ENCODE data around the gene CPLX3.

The CPLX3 gene

DNA sequence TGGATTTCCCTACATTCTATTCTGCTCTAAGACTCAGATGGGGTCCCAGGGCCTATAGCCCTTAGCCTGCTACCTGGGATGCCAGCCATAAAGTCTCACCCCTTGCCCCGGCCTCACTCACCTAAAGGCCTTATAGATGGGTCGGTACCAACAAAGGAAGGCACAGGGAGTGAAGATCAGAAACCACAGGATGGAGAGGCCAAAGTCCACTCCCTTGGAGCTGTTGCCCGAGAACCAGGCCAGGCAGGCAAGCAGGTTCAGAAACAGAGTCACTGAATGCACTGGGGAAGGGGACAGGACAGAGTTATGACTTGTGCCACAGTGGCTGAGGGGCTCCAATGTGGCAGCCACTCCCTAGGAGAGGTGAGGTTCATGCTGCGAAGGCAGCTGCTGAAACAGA is 24.0 kb downstream of the CPLX3 start:
- DNase-seq: no peak

DNA sequence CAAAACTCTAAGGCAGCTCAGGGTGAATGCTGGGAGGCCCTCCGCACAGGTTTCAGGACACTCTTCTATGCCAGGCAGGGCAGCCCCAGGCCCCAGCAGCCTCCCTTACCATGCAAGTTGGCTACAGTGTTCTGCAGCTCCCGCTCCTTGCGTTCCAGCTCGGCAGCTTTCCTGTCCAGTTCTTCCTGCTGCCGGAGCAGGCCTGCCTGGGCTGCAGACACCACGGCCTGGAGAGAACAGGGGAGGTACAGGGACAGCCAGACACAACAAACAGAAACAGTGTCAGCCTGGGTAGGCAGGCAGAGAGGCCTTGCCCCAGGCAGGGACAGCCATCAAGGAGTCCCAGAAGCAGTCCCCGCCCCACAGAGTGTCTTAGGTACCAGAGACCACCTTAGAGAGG is 25.5 kb downstream of the CPLX3 start:
- no peak for DNase-seq

DNA sequence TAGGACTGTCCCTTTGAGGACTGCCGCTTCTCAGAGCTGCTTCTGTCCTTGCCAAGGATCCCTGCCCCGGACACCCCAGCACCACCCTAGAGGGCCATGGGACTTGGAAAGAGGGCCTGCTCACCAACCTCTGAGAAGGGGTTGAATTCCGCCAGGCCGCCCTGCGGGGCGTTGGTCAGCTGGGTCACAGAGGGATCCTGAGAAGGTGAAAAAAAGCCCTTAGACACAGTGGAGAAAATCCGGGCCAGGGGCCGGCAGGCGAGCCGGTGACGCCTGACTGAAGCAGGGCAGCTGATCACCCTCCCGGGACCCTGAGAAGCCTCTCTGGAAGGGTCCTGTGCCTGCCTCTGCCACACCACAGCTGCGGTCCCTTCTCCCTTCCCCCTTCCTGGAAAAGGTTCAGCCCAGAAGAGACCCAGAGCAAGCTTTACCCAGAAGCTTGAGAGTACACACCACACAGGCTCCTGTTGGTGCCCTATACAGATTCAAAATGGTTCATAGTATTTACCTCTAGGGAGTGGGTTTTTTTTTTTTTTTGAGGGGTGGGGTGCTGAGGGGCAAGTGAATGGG is 28.1 kb downstream of the CPLX3 start:
- no peak for DNase-seq

DNA sequence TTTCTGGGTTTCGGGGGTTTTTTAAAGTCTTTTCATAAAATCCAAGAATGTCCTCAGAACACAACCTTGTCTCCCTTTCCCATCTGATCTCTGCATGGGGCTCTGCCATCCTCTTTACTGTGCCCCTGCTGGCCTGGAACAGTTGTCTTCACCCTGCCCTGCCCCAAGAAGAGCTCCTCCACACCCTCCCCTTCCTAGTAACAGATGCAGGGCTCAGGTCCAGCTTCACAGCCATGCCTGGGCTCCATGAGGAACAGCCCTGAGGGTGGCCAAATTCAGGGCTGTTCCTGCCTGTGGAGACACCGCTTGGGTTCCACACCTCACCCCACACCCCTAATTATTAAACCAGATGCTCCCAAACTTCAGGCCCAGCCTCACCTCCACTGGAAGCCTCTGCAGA is 29.4 kb downstream of the CPLX3 start:
- DNase-seq: no peak

- no peak for DNase-seq
Observed at GRCh38 chr15:74856537-74856936, 30.1 kb downstream of the CPLX3 start.

DNA sequence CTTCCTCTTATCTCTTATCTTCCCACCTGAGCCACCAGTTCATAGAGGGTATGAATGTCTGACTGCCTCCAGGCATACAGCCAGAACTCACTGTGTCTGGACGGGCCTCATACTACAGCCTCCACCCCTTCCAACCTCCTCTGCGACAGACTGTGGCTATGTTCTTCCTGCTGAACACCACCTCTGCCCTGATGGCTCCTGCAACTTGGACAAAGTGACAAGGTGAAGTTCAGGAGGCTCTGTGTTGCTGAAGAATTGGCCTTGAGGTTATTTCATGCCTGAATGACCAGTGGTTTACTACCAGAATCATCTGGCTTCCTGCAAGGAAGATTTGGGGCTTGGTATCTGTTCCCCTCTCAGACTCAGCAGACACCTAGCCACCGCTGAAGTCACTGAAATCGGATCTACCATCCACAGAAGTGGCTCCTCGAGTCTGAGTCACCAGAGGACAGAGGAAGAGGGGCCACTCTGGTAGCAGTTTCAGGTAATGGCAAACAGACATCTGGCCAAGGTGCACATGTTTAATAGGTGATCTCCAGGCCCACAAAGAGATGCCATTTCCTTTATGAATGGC is 30.7 kb downstream of the CPLX3 start:
- DNase-seq: no peak

DNA sequence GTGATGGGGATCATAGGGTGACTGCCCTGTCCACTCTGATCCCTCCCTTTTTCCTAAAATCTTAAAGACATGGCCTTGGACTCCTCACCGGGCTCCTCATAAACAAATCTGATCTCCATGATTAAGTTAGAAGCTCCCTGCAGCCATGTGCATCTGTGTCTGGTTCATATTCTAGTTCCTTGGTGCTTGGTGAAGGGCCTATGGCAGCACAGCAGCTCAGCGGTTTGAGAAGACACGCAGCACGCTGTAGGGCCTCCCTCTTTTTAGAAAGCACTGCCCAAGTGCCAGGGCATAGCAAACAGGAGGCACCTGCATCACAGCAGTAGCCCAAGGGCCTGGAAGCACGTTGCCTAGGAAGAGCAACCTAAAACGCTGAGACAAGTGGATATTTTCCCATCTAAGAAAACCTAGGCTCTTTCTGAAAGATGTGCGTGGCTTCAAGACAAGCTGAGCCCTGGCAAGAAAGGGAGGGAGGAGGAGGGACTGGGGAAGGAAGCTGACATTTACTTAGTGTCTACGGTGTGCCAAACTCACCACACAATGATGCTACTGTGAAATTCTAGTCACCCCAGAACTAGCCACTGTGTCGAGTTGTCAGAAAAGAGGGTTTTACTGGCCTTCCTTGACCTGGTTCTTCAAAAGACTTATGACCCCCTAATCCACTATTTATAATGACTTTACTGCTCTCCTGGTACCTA is 31.4 kb downstream of the CPLX3 start:
- no peak for DNase-seq

GRCh38 chr15:74858369-74858740 is 31.9 kb downstream of the CPLX3 start:
- no peak for DNase-seq

DNA sequence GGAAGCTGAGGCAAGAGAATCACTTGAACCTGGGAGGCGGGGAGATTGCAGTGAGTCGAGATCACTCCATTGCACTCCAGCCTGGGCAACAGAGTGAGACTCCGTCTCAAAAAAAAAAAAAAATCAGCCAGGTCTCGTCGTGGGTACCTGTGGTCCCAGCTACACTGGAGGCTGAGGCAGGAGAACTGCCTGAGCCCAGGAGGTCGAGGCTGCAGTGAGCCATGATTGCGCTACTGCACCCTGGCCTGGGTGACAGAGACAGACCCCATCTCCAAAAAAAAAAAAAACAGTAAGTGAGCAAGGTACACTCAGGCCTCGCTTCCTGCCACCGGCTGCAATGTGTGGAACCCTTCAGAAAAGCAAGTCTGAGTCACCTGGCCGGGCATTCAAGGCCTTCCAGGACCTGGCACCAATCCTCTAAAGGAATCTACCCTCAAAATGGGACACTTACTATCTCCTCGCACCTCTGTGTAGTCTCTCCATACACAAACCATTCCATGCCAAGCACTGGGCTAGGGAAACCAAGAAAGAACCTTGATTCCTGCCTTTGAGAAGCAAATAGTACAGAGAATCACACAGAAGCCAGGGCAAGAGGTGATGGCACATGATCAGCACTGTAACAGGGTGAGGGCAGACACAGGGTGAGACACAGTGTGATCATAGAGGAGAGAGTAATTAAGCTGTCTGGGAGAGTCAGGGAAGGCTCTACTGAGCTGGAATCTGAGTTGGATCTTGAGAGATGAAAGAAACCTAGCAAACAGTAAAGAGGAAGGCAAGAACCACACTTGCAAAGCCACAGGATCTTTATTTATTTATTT is 37.0 kb downstream of the CPLX3 start:
- no peak for DNase-seq

DNA sequence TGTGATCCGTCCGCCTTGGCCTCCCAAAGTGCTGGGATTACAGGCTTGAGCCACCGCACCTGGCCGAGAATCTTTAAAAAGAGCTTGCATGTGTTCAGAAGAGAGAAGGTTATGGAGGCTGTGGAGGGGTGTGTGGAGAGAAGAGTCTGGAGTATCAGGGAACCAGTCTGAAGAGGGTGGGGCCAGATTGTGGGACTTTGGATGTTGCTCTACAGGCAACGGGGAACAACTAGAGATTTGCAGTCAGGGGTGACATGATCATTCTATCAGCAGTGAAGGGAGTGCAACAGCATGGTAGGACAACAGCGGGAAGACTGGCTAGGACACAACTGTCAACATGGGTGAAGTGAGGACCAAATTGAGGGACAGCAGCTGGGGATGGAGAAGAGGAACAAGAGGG is 37.9 kb downstream of the CPLX3 start:
- DNase-seq: no peak

DNA sequence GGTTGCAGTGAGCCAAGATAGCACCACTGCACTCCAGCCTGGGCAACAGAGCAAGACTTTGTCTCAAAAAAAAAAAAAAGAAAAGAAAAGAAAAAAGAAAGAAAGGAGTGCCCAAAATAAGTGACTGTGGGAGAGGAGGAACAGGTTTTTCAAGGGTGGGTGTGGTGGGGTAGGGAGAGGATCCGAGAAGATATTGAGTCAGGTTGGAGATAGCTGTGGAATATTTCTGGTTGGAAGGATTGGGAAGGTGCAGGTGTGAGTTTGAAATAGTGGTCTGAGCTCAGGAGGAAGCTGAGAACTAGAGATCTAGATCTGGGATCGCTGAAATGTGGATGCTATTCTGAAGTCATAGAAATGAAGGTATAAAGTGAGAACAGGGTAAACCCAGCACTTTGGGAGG is 38.9 kb downstream of the CPLX3 start:
- DNase-seq: no peak

GRCh38 chr15:74866090-74866489 is 39.7 kb downstream of the CPLX3 start:
- DNase-seq: no peak

- no peak for DNase-seq
Observed at GRCh38 chr15:74867466-74868038, 41.1 kb downstream of the CPLX3 start.

- DNase-seq: no peak
Observed at GRCh38 chr15:74868059-74868458, 41.6 kb downstream of the CPLX3 start.

DNA sequence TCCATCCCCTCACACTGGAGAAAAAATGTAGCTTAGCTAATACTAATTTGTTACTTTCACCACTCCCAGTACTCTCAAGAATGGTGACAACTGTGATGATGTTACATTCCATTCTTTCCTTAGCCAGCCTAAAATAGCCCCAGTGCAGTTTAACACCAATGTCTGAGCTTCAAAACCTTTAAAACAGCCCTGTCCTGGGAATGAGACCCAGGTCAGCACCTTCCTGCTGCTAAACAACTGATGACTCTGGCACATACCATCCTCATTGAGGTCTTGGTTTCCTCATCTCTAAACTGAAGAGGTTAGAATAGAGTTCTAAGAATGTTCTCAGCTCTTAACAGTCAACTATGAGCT is 42.9 kb downstream of the CPLX3 start:
- DNase-seq: no peak

- DNase-seq: peak in 1 of 2 donors; percentile 18
Observed at GRCh38 chr15:74869726-74870407, 43.4 kb downstream of the CPLX3 start.

DNA sequence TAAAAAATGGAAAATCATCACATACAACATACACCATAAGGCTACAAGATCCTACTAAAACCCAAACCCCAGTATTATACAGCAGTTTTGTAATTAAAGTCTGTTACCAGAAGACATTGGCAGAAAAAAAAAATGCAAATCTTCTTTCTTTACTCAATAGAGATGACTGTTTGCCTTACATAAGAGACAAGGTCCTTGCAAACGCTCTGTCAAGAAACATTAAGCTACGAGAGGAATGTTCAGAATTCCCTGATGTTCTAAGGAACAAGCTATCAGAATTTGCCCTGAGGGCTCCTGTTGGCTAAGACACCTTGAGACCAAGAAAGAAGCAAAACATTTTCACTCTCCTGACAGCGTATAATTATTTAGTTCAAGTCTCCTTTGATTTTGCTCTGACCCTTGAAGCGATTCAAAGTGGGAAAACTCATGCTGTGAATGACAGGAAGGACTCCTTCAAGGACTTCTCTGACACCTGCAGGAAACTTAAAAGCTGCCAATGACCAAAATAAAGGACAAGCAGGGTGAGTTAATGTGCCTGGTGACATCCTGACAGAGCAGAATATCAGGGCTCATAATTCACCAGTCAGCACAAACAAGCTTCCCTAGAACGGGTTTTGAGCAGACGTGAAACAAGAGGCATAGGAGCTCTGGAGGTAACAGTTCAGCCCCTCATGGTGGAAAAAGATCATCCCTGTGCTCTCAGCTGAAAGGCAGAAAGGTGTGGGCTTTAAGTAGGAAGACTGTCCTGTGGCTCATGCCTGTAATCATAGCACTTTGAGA is 44.2 kb downstream of the CPLX3 start:
- DNase-seq: no peak

DNA sequence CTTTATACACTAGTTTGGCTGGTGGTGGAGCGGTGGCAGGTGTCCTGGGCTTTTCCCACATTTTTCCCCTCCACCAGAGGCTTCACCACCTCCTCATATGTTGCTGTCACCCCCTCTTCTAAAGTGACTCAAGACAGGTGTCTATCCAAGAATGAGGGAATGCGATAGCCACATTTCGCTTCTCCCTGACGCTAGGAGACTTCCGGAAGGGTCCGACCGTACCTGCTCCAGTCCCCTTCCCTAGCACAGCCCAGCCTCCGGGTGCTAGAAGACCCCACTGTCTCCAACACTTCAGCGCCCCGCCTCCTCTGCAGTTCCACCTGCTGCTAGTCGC is 46.2 kb downstream of the CPLX3 start:
- no peak for DNase-seq

DNA sequence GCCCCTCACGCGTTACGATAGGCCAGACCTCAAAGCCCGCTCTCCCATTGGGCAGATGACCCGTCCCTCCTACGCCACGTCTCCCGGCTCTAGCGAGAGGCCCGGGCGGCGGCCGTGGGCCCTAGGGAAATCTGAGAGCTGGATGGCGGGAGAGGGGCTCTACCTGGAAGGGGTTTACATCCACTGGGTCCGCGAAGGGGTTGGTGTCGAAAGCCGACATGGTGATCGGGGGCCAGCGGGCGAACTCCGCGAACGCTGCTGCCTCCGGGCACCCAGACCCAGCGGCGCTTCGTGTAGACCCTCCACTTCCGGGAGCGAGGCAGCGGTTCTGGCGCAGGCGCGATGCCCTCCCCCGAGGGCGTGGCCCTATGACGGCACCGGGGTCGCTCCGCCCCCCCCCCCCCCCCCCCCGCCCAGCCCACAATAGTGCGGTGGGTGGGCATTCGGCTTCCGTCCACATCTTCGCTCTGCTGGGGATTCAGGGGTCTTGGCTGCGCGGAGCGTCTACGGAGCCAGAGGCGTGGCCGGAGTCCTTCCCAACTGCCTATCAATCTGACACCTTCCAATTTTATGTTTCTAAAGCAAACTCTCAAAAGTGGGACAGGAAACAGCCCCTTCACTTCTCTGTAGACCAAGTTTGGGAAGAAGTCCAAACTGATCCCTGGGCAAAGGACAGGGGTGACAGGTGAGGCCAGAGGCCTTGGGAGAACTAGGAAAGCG is 46.8 kb downstream of the CPLX3 start, which contains the start of gene SCAMP2:
TSS of gene SCAMP2 (minus strand) at position 330 of the 720 bp plus-strand sequence. CDS start at position 220, 110 bp downstream.
- peak; percentile 81 to 84 for DNase-seq

DNA sequence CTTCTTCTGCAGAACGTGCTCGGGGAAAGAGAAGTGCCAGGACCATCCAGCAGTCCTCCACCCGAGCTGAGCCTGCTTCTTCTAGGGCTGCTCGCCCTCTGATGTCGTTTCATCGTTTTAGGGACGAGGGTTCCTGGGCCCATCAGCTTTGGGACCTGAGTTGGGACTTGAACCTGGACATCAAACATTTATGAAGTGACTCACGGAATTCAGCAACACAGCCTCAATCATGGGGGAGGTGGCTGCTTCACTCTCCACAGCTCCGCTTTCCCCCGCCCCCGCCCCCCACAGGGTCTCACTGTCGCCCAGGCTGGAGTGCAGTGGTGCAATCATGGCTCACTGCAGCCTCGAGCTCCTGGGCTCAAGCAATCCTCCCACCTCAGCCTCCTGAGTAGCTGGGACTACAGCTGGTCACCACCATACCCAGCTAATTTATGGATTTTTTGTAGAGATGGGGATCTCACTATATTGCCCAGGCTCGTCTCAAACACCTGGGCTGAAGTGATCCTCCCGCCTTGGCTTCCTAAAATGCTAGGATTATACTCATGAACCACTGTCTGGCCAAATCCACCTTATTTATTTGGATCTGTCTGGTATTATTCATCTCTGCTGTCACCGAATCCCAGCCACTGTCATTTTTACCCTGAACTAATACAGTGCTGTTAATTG is 47.5 kb downstream of the CPLX3 start:
- DNase-seq: peak in 1 of 2 donors; percentile 23

GRCh38 chr15:74878273-74878672 is 51.8 kb downstream of the CPLX3 start:
- no peak for DNase-seq
